ENCODE data around the gene PCBD2. TPM values are rescaled to one million over a fixed set of nuclear protein-coding genes. Genes with fewer than 3 reads are reported as not detected.

The PCBD2 gene
- total and polyA plus RNA-seq, 4 experiments from 2014 or later = 11.5 to 15.6 (median 12.3) TPM

DNA sequence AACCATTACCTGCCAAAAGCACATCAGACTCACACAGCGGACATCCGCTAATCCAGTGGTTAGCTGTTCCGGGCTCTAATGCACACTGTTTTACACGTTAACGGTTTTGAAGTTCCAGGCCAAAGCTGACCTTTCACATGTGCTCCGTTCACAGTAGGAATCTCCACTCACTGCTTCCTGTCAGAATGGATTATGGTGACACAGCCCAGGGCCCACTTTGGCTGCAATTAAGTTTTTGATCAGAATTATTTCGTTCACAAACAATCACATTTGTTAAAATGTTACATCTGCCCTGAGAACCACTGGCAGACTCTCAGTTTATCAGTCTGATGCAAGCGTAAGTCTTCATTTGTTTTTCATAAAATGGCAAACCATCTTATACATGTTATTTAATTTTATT lies 32.6 kb downstream of the PCBD2 start:
- Mint-ChIP-seq H3K27me3 (no peaks in the 10 kb centered on the region), H3K9me3 (no peaks in the 10 kb centered on the region), H3K4me3 (no peak overlapping the region), H3K27ac (no peak overlapping the region), H3K4me1 (no peaks in the 10 kb centered on the region), H3K36me3 (peaks cover 20 to 34% of the 10 kb centered on the region in 2 donors)
- Histone ChIP-seq H3K27ac (ENCODE audit: low read depth, low read length) (no peak overlapping the region), H3K4me3 (ENCODE audit: low read length in 2 of 2) (no peak overlapping the region), H3K9me3 (ENCODE audit: control insufficient read depth in 1 of 2, low read length in 2 of 2) (no peaks in the 10 kb centered on the region), H3K4me1 (ENCODE audit: insufficient read depth, low read length) (no peaks in the 10 kb centered on the region), H3K36me3 (ENCODE audit: insufficient read depth, low read length) (peaks cover 13% of the 10 kb centered on the region), H3K27me3 (ENCODE audit: insufficient read depth, low read length) (no peaks in the 10 kb centered on the region)
- CTCF ChIA-PET (ENCODE audit: partially characterized antibody) = no interaction called here
- POLR2A ChIA-PET (ENCODE audit: partially characterized antibody) = no interaction called here
- intact Hi-C loops (cut with micrococcal nuclease) = no loop called here
- no peak for DNase-seq

DNA sequence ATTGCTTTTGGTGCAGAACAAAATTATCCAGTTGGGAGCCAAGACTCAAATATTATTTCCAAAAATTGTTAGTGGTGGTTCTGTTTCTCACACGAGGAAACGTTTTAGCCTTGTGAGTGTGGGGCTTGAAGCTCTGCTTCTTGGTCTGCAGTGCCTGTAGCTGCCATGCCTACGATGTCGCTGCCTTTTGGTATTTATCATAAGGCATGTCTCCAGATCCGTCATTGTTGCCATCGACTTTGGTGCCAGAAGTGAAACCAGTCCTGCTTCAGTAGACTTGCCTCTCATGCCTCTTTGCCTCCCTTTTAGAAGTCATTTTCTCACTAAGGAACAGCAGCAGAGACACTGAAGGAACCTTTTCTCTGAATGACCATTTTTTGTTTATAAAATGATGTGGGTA lies 33.1 kb downstream of the PCBD2 start:
- no peaks in the 10 kb centered on the region for H3K27me3 ChIP-seq (ENCODE audit: insufficient read depth, low read length)
- Mint-ChIP-seq H3K9me3 (no peaks in the 10 kb centered on the region), H3K4me3 (no peak overlapping the region), H3K4me1 (no peaks in the 10 kb centered on the region), H3K27ac (no peak overlapping the region), H3K36me3 (peaks cover 17 to 34% of the 10 kb centered on the region in 2 donors), H3K27me3 (no peaks in the 10 kb centered on the region)
- ChIA-PET CTCF (ENCODE audit: partially characterized antibody) (no interaction called here), POLR2A (ENCODE audit: partially characterized antibody) (no interaction called here)
- no peaks in the 10 kb centered on the region for H3K9me3 ChIP-seq (ENCODE audit: control insufficient read depth in 1 of 2, low read length in 2 of 2)
- intact Hi-C loops (cut with micrococcal nuclease) = loop anchor here (2.0 kb wide), 1 partner anchor 71 kb away; no protein-coding TSS in a partner anchor
- H3K4me1 ChIP-seq (ENCODE audit: insufficient read depth, low read length) = no peaks in the 10 kb centered on the region
- peaks cover 13% of the 10 kb centered on the region for H3K36me3 ChIP-seq (ENCODE audit: insufficient read depth, low read length)
- H3K4me3 ChIP-seq (ENCODE audit: low read length in 2 of 2) = no peak overlapping the region
- no peak for DNase-seq
- H3K27ac ChIP-seq (ENCODE audit: low read depth, low read length) = no peak overlapping the region

- Mint-ChIP-seq H3K27me3 (no peaks in the 10 kb centered on the region), H3K4me1 (no peaks in the 10 kb centered on the region), H3K36me3 (peaks cover 14 to 30% of the 10 kb centered on the region in 2 donors), H3K4me3 (no peak overlapping the region), H3K9me3 (no peaks in the 10 kb centered on the region), H3K27ac (no peak overlapping the region)
- H3K4me3 ChIP-seq (ENCODE audit: low read length in 2 of 2) = no peak overlapping the region
- CTCF ChIA-PET (ENCODE audit: partially characterized antibody) = no interaction called here
- H3K9me3 ChIP-seq (ENCODE audit: control insufficient read depth in 1 of 2, low read length in 2 of 2) = no peaks in the 10 kb centered on the region
- DNase-seq = no peak
- intact Hi-C loops (cut with micrococcal nuclease) = loop anchor here (2.0 kb wide), 1 partner anchor 69 kb away; no protein-coding TSS in a partner anchor
- H3K4me1 ChIP-seq (ENCODE audit: insufficient read depth, low read length) = no peaks in the 10 kb centered on the region
- peaks cover 13% of the 10 kb centered on the region for H3K36me3 ChIP-seq (ENCODE audit: insufficient read depth, low read length)
- no peaks in the 10 kb centered on the region for H3K27me3 ChIP-seq (ENCODE audit: insufficient read depth, low read length)
- POLR2A ChIA-PET (ENCODE audit: partially characterized antibody) = no interaction called here
- no peak overlapping the region for H3K27ac ChIP-seq (ENCODE audit: low read depth, low read length)
Observed at GRCh38 chr5:134939500-134939899, 34.6 kb downstream of the PCBD2 start.

- Histone ChIP-seq H3K4me3 (ENCODE audit: low read length in 2 of 2) (no peak overlapping the region), H3K27ac (ENCODE audit: low read depth, low read length) (no peak overlapping the region), H3K27me3 (ENCODE audit: insufficient read depth, low read length) (no peaks in the 10 kb centered on the region), H3K9me3 (ENCODE audit: control insufficient read depth in 1 of 2, low read length in 2 of 2) (no peaks in the 10 kb centered on the region), H3K4me1 (ENCODE audit: insufficient read depth, low read length) (no peaks in the 10 kb centered on the region), H3K36me3 (ENCODE audit: insufficient read depth, low read length) (no peaks in the 10 kb centered on the region)
- no peaks in the 10 kb centered on the region for H3K27me3 Mint-ChIP-seq
- H3K9me3 Mint-ChIP-seq = no peaks in the 10 kb centered on the region
- CTCF ChIA-PET (ENCODE audit: partially characterized antibody) = no interaction called here
- no peaks in the 10 kb centered on the region for H3K4me1 Mint-ChIP-seq
- H3K27ac Mint-ChIP-seq = no peak overlapping the region
- intact Hi-C loops (cut with micrococcal nuclease) = no loop called here
- no peak overlapping the region for H3K4me3 Mint-ChIP-seq
- no peak for DNase-seq
- peaks cover 9 to 11% of the 10 kb centered on the region in 2 donors for H3K36me3 Mint-ChIP-seq
- POLR2A ChIA-PET (ENCODE audit: partially characterized antibody) = no interaction called here
Observed at GRCh38 chr5:134943547-134943946, 38.6 kb downstream of the PCBD2 start.

GRCh38 chr5:134944630-134945029 lies 39.7 kb downstream of the PCBD2 start:
- H3K4me3 ChIP-seq (ENCODE audit: low read length in 2 of 2) = no peak overlapping the region
- no peaks in the 10 kb centered on the region for H3K27me3 ChIP-seq (ENCODE audit: insufficient read depth, low read length)
- CTCF ChIA-PET (ENCODE audit: partially characterized antibody) = no interaction called here
- Mint-ChIP-seq H3K27ac (no peak overlapping the region), H3K9me3 (no peaks in the 10 kb centered on the region), H3K4me3 (no peak overlapping the region), H3K36me3 (peaks cover 9 to 12% of the 10 kb centered on the region in 2 donors), H3K27me3 (no peaks in the 10 kb centered on the region), H3K4me1 (no peaks in the 10 kb centered on the region)
- H3K9me3 ChIP-seq (ENCODE audit: control insufficient read depth in 1 of 2, low read length in 2 of 2) = no peaks in the 10 kb centered on the region
- no peaks in the 10 kb centered on the region for H3K4me1 ChIP-seq (ENCODE audit: insufficient read depth, low read length)
- H3K36me3 ChIP-seq (ENCODE audit: insufficient read depth, low read length) = no peaks in the 10 kb centered on the region
- POLR2A ChIA-PET (ENCODE audit: partially characterized antibody) = no interaction called here
- no peak overlapping the region for H3K27ac ChIP-seq (ENCODE audit: low read depth, low read length)
- DNase-seq = no peak
- intact Hi-C loops (cut with micrococcal nuclease) = no loop called here

DNA sequence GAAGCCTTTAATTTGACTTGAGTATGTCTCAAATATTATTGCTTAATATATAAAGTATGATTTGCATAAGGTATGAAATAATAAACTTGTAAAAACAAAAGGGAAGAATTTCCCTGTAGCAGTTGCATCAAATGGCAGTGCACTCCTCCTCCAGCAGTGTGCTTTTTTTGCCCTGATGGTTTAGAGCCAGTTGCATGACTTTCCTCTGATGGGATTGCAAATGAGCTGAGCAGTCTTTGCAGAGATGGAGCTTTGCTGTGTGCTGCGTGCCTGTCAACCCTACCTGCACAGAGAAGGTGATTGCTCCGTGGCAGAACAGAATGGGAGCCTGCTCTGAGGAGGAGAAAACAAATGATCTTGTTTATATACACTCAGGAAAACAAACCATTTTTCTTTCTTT lies 40.1 kb downstream of the PCBD2 start:
- Mint-ChIP-seq H3K27ac (peak overlapping the region in 1 of 7 donors; percentile 31), H3K27me3 (no peaks in the 10 kb centered on the region), H3K36me3 (peaks cover 5 to 9% of the 10 kb centered on the region in 2 donors), H3K9me3 (no peaks in the 10 kb centered on the region), H3K4me3 (no peak overlapping the region), H3K4me1 (no peaks in the 10 kb centered on the region)
- H3K9me3 ChIP-seq (ENCODE audit: control insufficient read depth in 1 of 2, low read length in 2 of 2) = no peaks in the 10 kb centered on the region
- ChIA-PET CTCF (ENCODE audit: partially characterized antibody) (no interaction called here), POLR2A (ENCODE audit: partially characterized antibody) (no interaction called here)
- H3K4me1 ChIP-seq (ENCODE audit: insufficient read depth, low read length) = no peaks in the 10 kb centered on the region
- no peak overlapping the region for H3K4me3 ChIP-seq (ENCODE audit: low read length in 2 of 2)
- no peak for DNase-seq
- intact Hi-C loops (cut with micrococcal nuclease) = no loop called here
- no peaks in the 10 kb centered on the region for H3K36me3 ChIP-seq (ENCODE audit: insufficient read depth, low read length)
- H3K27ac ChIP-seq (ENCODE audit: low read depth, low read length) = no peak overlapping the region
- no peaks in the 10 kb centered on the region for H3K27me3 ChIP-seq (ENCODE audit: insufficient read depth, low read length)

GRCh38 chr5:134948911-134949310 lies 44.0 kb downstream of the PCBD2 start:
- POLR2A ChIA-PET (ENCODE audit: partially characterized antibody) = interaction anchor here (0.6 kb wide), 1 partner anchor 41 kb away, joined by 3 read pairs; no protein-coding TSS in a partner anchor

GRCh38 chr5:134949316-134949715 lies 44.4 kb downstream of the PCBD2 start:
- POLR2A ChIA-PET (ENCODE audit: partially characterized antibody) = interaction anchor here (0.6 kb wide), 1 partner anchor 41 kb away, joined by 3 read pairs; no protein-coding TSS in a partner anchor
- Mint-ChIP-seq H3K4me3 (no peak overlapping the region), H3K9me3 (peaks cover 0 to 8% (median 2%) of the 10 kb centered on the region in 8 donors), H3K36me3 (peaks cover 4 to 17% of the 10 kb centered on the region in 2 donors), H3K4me1 (no peaks in the 10 kb centered on the region), H3K27ac (no peak overlapping the region), H3K27me3 (no peaks in the 10 kb centered on the region)
- no peaks in the 10 kb centered on the region for H3K4me1 ChIP-seq (ENCODE audit: insufficient read depth, low read length)
- DNase-seq = no peak
- H3K4me3 ChIP-seq (ENCODE audit: low read length in 2 of 2) = no peak overlapping the region
- intact Hi-C loops (cut with micrococcal nuclease) = no loop called here
- peaks cover 0 to 3% of the 10 kb centered on the region in 2 donors for H3K9me3 ChIP-seq (ENCODE audit: control insufficient read depth in 1 of 2, low read length in 2 of 2)
- H3K27ac ChIP-seq (ENCODE audit: low read depth, low read length) = no peak overlapping the region
- no peaks in the 10 kb centered on the region for H3K27me3 ChIP-seq (ENCODE audit: insufficient read depth, low read length)
- no peaks in the 10 kb centered on the region for H3K36me3 ChIP-seq (ENCODE audit: insufficient read depth, low read length)
- CTCF ChIA-PET (ENCODE audit: partially characterized antibody) = no interaction called here

More at GRCh38 chr5:134948911-134949310, 44.0 kb downstream of the PCBD2 start:
- no peak for DNase-seq
- no peak overlapping the region for H3K27ac Mint-ChIP-seq
- no peak overlapping the region for H3K4me3 ChIP-seq (ENCODE audit: low read length in 2 of 2)
- no peaks in the 10 kb centered on the region for H3K4me1 Mint-ChIP-seq
- H3K9me3 ChIP-seq (ENCODE audit: control insufficient read depth in 1 of 2, low read length in 2 of 2) = no peaks in the 10 kb centered on the region
- no peaks in the 10 kb centered on the region for H3K4me1 ChIP-seq (ENCODE audit: insufficient read depth, low read length)
- CTCF ChIA-PET (ENCODE audit: partially characterized antibody) = no interaction called here
- H3K9me3 Mint-ChIP-seq = peaks cover 0 to 5% (median 0%) of the 10 kb centered on the region in 8 donors
- no peak overlapping the region for H3K27ac ChIP-seq (ENCODE audit: low read depth, low read length)
- no peaks in the 10 kb centered on the region for H3K36me3 ChIP-seq (ENCODE audit: insufficient read depth, low read length)
- H3K36me3 Mint-ChIP-seq = peaks cover 2 to 13% of the 10 kb centered on the region in 2 donors
- intact Hi-C loops (cut with micrococcal nuclease) = no loop called here
- no peaks in the 10 kb centered on the region for H3K27me3 Mint-ChIP-seq
- H3K4me3 Mint-ChIP-seq = no peak overlapping the region
- H3K27me3 ChIP-seq (ENCODE audit: insufficient read depth, low read length) = no peaks in the 10 kb centered on the region
